NOMO-1 (cell line): ENCODE results near the gene WDR86.

Experiments used
- DNase-seq, 2 experiments: peaks; one replicate each; lab custom pipeline; 2025; ENCODE audit not compliant: unreplicated experiment in 2 of 2; lab: John Stamatoyannopoulos, UW

WDR86 gene, protein sequence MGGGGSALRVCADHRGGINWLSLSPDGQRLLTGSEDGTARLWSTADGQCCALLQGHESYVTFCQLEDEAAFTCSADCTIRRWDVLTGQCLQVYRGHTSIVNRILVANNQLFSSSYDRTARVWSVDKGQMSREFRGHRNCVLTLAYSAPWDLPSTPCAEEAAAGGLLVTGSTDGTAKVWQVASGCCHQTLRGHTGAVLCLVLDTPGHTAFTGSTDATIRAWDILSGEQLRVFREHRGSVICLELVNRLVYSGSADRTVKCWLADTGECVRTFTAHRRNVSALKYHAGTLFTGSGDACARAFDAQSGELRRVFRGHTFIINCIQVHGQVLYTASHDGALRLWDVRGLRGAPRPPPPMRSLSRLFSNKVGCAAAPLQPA

DNA sequence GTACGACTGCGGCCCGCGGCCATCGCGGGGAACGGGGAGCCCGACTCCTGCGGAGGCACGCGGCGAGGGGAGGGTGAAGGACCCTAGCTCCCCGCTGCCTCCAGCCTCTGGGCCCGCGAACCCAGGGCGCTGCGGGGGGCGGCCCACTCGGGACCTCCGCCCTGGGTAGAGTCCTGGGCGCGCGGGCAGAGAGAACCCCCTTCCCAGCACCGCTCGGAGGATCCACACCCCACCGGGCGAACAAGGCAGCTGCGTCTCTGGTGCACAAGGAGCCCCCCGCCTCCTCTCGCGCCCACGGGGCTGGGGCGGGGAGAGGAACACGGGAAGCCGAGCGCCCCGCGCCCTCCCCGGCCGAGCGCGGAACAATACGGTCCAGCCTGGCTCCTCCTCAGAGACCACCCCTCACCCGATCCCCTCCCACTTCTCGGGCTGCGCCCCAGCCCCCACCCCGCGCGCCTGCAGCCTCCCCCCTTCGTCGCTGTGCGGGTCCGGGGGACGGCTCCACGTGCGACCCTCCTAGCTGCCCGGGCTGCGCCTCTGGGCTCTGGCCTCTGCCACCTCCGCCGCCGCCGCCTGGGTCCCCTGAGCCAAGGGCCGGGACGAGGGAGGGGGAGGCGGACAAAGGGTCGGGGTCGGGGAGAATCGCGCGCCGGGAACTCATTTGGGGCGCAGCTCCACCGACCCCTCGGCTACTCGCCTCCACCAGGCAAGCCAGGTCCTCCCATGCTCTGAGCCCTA, at the start of gene WDR86:
TSS of gene WDR86 (minus strand) at position 372 of the 738 bp plus-strand sequence. CDS start 449 bp downstream, outside the sequence.
- DNase-seq, result no peak

DNA sequence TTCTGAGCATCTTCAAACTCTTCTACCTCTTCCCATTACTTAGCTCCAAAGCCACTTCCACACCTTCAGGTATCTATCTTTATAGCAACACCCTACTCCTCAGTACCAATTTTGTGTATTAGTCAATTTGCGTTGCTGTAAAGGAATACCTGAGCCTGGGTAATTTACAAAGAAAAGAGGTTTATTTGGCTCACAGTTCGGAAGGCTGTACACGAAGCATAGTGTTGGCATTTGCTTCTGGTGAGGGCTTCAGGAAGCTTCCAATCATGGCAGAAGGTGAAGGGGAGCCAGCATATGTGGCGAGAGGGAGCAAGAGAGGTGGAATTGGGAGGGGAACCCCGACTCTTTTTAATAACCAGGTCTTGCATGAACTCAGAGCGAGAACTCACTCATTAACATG, 47.7 kb upstream of the WDR86 start:
- no peak for DNase-seq

DNA sequence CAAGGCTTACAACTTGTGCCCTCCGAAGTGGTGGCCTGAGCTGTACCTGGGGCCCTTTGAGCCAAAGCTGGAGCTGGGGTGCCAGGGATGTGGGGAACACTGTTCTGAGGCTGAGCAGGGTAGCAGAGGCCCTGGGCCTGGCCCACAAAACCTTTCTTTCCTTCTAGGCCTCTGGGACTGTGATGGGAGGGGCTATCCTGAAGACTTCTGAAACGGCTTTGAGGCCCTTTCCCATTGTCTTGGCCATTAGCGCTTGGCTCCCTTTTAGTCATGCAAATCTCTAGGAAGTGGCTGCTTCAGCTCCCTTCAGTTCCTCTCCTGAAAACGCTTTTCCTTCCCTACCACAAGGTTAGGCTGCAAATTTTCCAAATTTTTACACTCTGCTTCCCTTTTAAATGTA, 46.9 kb upstream of the WDR86 start:
- no peak for DNase-seq

DNA sequence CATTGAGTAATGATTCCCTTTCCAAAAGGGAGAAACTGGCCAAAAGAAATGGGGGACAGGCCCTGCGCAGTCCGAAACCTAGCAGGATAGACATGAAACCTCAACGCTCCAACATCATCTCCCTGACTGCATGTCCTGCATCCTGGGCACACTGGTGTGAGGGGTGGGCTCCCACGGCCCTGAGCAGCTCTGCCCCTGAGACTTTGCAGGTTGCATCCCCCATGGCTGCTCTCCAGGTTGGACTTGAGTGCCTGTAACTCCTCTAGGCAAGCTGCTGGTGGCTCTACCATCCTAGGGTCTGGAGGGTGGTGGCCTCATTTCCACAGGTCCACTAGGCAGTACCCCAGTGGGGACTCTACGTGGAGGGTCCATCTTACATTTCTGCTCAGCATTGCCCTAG, 46.4 kb upstream of the WDR86 start:
- no peak for DNase-seq

DNA sequence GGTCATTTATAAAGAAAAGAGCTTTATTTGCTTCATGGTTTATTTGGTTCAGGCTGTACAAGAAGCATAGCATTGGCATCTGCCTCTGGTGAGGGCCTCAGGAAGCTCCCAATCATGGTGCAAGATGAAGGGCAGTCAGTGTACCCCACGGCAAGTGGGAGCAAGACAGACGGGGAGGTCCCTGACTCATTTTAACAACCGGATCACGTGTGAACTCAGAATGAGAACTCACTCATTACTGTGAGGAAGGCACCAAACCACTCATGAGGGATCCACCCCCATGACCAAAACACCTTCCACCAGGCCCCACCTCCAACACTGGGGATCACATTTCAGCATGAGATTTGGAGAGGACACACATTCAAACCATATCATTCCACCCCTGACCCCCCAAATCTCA, 45.9 kb upstream of the WDR86 start:
- DNase-seq, result no peak

DNA sequence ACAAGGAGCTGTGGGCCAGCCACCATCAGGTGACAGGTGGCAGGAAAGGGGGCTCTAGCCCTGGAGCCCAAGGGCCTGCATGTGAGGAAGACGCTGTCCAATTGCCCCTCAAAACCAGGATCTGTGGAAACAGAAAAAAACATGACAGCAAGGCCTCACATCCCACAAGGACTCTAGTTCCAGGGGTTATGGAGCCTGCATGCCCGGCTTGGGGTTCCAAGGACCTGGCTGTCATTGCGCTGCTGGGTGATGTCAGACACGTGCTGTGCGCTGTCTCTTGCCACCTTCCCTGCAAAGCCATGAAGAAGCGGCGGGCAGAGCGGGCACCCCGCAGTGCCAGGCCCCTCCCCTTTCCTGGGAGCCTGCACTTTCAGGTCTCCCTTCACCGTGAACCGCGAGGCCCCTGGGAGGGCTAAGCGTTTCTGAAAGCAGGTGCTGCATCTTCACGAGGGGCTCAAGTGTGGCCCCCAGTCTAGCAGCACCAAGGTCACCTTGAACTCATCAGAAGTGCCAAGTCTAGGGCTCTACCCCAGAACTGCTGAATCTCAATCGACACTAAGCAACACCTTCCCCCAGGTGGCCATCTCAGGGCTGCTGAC, 45.2 kb upstream of the WDR86 start:
- DNase-seq, result no peak

DNA sequence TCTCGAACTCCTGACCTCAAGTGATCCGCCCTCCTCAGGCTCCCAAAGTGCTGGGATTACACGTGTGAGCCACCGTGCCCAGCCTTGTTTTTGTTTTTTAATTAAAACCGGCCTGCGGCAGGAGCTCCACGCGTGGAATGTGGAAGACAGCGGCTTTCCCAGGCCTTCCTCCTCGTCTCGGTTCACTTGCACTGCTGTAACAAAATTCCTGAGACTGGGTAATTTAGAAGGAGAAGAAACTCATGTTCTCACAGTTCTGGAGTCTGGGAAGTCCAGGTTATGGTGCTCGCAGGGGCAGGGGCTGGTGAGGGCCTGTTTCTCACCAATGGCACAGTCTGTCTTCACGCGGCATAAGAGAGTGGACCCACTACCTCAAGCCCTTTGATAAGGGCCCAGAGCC, 44.5 kb upstream of the WDR86 start:
- no peak for DNase-seq

DNA sequence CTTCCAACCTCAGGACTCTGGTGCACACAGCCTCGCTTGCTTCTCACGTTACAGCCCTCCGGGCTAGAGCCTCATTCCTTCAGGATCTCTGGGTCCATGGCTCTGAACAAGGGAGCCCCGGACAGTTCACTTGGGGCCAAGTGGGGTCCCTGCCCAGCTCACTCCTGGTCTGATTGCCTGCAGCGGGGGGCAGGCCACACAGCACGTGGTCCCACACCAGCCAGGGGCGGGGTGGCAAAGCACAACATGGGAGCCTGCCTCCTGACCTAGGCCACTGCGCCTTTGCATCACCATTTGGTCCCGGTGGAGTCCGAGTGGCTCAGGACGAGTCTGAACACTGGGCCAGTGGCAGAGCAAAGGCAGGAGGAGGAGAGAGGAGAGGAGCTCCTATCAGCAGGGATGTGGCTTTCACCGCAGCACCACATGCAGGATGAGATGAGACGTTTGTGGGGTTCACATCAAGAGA, 43.5 kb upstream of the WDR86 start:
- DNase-seq, result no peak

DNA sequence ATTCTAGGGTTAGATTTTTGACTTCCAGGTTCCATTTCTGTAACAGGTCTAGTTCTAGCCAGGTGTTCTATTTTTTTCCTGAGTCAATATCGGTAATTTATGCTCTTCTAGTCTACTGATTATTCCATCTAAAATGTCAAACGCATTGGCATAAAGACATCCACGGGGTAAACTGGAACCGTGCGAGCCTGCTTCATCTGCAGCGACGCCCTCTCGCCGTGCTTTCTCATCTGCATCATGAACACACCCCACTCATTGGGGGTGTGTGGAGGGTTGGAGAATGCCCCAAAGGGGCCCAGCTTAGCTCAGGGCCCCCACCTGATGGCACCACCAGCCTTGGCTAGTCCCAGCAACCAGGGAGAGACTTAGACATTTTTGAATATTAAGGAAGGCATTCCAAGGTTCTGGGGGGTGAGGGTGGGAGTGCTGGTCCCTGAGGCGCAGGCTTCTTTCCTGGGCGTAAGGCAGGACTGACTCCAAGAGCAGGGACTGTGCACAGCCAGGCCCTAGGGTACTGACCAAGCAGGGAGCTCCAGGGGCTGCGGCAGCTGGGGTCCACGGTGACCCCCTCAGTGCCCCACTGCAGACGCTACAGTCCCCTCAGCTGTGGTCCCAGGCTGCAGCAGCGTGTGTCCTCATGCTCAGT, 43.0 kb upstream of the WDR86 start:
- no peak for DNase-seq

DNA sequence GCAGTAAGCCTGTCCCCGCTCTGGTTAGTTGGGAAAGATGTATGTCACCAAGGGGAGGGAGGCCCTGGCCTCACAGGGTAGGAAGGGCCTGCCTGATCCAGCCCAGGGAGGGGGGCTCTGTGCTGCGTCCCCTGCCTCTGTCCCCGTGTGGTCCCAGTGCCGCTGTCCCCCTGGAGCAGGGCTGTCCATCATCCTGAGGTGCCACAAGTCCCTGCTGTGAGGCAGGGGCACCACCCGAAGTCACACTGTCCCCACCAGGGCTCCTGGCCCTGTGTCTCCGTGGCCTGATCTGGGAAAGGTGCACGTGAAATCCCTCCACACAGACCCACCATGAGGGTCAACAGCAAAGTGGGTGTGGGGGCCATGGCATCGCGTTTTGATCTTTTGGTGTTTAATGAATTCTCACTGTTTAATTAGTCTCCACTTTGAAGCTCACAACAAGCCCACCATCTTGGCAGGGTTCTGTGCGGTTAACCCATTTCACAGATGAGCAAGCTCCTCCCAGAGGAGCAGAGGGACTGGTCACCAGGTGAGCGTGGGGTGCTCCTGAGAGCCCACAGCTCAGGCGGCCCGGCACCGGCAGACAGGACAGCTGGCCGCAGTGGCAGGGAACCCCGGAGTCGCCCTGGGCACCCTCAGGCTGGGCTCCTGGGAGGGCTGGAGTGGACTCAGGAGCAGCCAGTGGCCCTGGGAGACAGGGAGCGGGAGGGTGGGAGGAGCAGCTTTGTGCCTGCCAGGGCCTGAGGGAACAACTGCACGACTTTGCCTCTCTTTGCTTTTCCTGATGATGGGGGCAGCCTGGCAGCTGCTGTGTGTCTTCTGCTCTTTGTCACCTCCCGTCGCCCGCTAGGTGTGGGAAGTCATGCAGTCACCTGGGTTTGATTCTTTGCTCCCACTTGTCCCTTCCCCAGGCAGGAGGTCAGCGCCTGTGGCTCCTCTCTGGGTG, 42.1 kb upstream of the WDR86 start:
- DNase-seq, result no peak

DNA sequence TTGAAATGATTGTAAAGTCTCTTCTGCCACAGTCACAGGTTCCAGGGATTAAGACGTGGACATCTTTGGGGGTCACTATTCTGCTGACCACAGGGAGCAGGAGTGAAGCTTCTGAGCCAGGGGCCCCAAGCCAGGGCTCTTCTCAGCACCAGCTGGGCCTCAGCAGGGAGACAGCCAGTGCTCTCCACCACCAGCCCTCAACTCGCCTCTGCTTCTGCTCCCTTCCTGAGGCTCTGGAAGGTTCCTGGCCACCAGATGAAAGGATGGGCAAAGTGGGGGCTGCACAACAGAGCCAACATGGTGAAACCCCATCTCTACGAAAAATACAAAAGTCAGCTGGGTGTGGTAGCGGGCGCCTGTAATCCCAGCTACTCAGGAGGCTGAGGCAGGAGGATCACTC, 41.3 kb upstream of the WDR86 start:
- no peak for DNase-seq

DNA sequence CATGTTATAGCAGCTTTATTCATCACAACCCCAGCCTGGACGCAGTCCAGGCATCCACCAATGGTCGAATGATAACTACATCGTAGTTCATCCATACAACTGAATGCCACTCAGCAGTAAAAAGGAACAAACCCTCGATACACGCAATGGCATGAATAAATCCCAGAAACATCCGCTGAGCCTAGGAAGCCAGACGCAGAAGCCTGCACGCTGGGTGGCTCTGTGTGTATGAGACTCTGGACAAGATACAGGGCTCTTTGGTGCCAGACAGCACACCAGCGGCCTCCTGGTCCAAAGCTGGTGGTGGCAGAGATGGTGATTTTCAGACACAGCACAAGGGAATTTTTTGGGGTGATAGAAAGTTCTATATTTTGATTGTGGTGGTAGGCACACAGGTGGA, 40.2 kb upstream of the WDR86 start:
- DNase-seq, result no peak

DNA sequence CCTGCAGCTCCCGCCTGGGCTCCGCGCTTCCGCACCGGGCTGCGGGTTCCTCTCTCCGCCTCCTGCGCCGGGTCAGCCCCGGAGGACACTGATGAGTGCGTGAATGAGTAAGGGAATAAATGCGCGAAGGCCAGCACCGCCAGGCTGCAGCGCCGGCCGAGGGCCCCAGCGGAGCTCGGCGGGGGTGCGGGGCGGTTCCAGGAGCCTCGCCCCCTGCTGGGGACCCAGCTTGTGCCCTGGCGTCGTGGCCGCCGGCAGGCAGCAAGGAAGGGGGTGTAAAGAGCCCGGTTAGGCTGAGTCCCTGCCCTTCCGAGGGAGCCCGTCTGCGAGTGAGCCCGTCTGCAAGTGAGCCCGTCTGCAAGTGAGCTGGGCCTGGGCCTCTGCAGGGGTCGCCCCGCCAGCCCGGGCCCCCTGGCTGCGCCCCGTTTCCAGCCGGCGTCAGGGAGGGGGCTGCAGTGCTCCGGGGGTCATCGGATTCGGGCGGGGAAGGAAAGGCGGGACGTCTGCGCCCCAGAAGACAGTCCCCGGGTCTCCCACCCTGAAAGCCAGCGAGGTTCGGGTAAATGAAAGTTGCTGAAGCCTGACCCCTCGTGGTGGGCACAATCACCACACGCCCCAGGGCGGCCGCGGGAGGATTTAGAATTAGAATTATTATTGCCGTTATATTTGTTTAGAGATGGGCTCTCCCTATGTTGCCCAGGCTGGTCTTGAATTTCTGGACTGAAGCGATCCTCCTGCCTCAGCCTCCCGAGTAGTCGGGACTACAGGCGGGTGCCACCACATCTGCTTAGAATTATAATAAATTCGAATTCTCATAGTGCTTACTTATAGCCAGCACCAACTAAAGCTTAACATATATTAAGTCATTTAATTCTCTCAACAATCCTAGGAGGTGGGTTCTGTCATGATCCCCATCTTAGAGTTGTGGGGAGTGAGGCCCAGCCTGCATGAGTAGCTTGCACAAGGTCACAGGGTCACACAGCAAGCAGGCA, 38.7 kb upstream of the WDR86 start:
- DNase-seq, result peak; percentile 14 to 32

DNA sequence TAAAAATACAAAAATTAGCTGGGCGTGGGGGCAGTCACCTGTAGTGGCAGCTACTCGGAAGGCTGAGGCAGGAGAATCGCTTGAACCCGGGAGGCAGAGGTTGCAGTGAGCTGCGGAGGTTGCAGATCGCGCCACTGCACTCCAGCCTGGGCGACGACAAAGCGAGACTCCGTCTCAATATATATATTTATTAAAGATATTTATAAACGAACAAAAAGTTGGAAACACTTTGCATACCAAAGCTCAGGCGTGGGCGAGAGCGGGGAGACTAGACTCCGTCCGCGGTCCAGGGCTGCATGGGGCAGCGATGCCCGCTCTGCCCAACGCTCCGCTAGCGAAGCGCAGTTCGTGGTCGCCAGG, 38.0 kb upstream of the WDR86 start:
- no peak for DNase-seq

DNA sequence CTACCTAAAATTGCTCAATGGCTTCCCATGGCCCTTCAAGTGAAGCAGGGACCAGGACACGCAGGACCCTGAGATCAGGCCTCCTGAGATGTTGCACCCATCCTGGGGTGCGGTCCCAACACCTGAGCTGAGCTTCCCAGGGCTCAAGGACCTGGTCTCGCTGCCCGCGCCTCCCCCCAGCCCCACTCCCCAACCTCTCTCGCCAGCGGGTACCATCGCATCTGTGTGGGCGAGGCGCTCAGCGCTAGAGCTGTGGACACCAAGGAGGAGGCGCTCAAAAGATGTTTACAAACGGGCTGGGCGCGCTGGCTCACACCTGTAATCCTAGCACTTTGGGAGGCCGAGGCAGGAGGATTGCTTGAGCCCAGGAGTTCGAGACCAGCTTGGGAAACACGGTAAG, 37.5 kb upstream of the WDR86 start:
- DNase-seq, result no peak

DNA sequence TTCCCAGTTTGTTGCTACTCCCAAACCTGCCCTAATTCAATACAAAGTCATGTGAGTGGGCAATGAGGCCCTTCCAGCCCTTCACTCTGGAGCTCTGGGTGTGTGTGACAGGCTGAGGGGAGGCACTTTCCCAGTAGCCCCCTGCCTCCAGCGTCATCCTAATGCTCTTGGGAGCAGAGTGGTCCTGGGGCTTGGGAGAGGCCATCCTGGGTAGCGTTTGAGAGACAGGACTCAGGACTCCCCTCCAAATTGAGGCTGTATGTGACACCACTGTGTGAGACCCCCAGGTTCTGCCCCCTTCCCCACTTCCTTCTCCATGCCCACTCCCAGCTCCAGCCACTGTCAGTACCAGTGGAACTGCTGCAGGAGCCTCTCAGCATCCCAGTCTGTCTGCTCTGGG, 36.6 kb upstream of the WDR86 start:
- DNase-seq, result no peak

DNA sequence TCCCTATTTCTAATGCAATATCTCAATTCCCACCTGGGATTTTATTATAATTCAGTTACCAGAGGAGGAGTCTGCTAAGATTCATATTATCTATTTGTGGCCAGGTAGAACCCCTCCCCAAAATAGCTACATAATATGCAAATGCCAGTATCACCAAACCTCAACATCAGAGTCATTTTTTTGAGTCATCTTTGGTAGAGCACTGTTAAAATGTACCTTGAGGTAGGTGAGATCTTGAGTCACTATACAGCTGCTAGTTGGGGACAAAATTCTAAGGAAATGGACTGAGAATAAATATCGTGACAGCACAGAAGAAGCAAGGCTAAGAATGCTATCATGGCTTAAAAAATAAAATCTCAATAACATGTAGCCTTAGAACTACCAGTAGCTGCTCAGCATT, 34.8 kb upstream of the WDR86 start:
- DNase-seq, result no peak

DNA sequence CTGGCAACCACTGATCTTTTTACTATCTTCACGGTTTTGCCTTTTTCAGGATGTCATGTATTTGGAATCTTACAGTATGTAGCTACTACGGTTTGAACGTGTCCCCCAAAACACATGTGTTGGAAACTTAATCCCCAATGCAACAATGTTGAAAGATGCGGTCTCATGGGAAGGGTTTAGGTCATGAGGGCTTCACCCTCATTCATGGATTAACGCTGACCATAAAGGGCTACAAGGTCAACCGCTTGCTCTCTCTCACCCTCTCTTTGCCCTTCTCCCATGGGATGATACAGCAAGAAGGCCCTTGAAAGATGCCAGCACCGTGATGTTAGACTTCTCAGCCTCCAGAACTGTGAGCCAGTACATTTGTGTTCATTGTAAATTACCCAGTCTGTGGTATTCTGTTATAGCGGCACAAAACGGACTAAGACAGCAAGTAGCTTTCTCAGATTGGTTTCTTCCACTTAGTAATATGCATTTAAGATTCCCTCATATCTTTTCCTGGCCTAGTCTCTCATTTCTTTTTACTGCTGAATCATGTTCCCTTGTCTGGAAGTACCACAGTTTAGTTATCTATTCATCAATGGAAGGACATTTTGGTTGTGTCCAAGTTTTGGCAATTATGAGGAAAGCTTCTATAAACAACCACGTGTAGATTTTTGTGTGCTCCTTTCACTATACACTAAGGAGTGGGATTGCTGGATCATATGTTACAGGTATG, 33.1 kb upstream of the WDR86 start:
- no peak for DNase-seq
